ENCODE measurements around the gene AKT1.
"Not testable (repeated sequence)": the region's sequence is repeated elsewhere in the genome, so short reads cannot be mapped to it uniquely, and the experiment has no call there.

Gene AKT1

GRCh38 chr14:104816616-104816884, 21.0 kb upstream of the AKT1 start:
- Histone ChIP-seq H4K20me1 (ENCODE audit: insufficient read depth, low read length) (no peaks in the 10 kb centered on the region), H3F3A (ENCODE audit: insufficient read depth, low read length) (no peaks in the 10 kb centered on the region), H3K27ac (ENCODE audit: low read length) (no peak overlapping the region), H3K9ac (ENCODE audit: low read length) (peak overlapping the region; percentile 77), H3K27me3 (replicated peaks; ENCODE audit: insufficient read depth, low read length) (no peaks in the 10 kb centered on the region), H3K4me1 (ENCODE audit: low read length) (no peaks in the 10 kb centered on the region), H3K9me2 (replicated peaks; ENCODE audit: insufficient read depth, low read length) (no peaks in the 10 kb centered on the region), H3K4me3 (ENCODE audit: low read length) (peak overlapping the region; percentile 72), H3K36me3 (replicated peaks; ENCODE audit: insufficient read depth, low read length) (no peaks in the 10 kb centered on the region), H2AFZ (ENCODE audit: low read length) (peak overlapping the region; percentile 80), H3K9me3 (replicated peaks; ENCODE audit: insufficient read depth, low read length) (no peaks in the 10 kb centered on the region), H3K4me2 (ENCODE audit: low read depth, low read length) (peak overlapping the region; percentile 82), H3K79me2 (ENCODE audit: low read length) (no peaks in the 10 kb centered on the region)
- no peak for TF ChIP-seq EZH2 (optimal IDR thresholded peaks at IDR 0.05; ENCODE audit: low read depth, low read length)
- TF ChIP-seq CTCF (IDR thresholded peaks at IDR 0.05; ENCODE audit: low read length), result no peak
- no peak for TF ChIP-seq EZH2phosphoT487 (IDR thresholded peaks at IDR 0.05; ENCODE audit: low read length)
- DNase-seq, result no peak

GRCh38 chr14:104814701-104815100, 19.2 kb upstream of the AKT1 start:
- not testable (repeated sequence) for H3K9ac ChIP-seq (ENCODE audit: low read length); H3K4me1 ChIP-seq (ENCODE audit: low read length); H3K36me3 ChIP-seq (replicated peaks; ENCODE audit: insufficient read depth, low read length); H3K79me2 ChIP-seq (ENCODE audit: low read length); H3K4me2 ChIP-seq (ENCODE audit: low read depth, low read length); H3K9me2 ChIP-seq (replicated peaks; ENCODE audit: insufficient read depth, low read length); H3K4me3 ChIP-seq (ENCODE audit: low read length); H4K20me1 ChIP-seq (ENCODE audit: insufficient read depth, low read length); DNase-seq; H3K27ac ChIP-seq (ENCODE audit: low read length); H3K9me3 ChIP-seq (replicated peaks; ENCODE audit: insufficient read depth, low read length); H2AFZ ChIP-seq (ENCODE audit: low read length); H3K27me3 ChIP-seq (replicated peaks; ENCODE audit: insufficient read depth, low read length); H3F3A ChIP-seq (ENCODE audit: insufficient read depth, low read length)

GRCh38 chr14:104813286-104813685, 17.7 kb upstream of the AKT1 start:
- no peak overlapping the region for H2AFZ ChIP-seq (ENCODE audit: low read length)
- no peak overlapping the region for H3K4me3 ChIP-seq (ENCODE audit: low read length)
- H3K27ac ChIP-seq (ENCODE audit: low read length), result no peak overlapping the region
- H3K79me2 ChIP-seq (ENCODE audit: low read length), result no peaks in the 10 kb centered on the region
- no peaks in the 10 kb centered on the region for H3K27me3 ChIP-seq (replicated peaks; ENCODE audit: insufficient read depth, low read length)
- no peaks in the 10 kb centered on the region for H3F3A ChIP-seq (ENCODE audit: insufficient read depth, low read length)
- H3K4me1 ChIP-seq (ENCODE audit: low read length), result no peaks in the 10 kb centered on the region
- TF ChIP-seq CTCF (IDR thresholded peaks at IDR 0.05; ENCODE audit: low read length), result no peak
- no peak for TF ChIP-seq EZH2phosphoT487 (IDR thresholded peaks at IDR 0.05; ENCODE audit: low read length)
- TF ChIP-seq EZH2 (optimal IDR thresholded peaks at IDR 0.05; ENCODE audit: low read depth, low read length), result no peak
- H4K20me1 ChIP-seq (ENCODE audit: insufficient read depth, low read length), result no peaks in the 10 kb centered on the region
- H3K9me2 ChIP-seq (replicated peaks; ENCODE audit: insufficient read depth, low read length), result no peaks in the 10 kb centered on the region
- DNase-seq, result no peak
- H3K4me2 ChIP-seq (ENCODE audit: low read depth, low read length), result no peak overlapping the region
- H3K9me3 ChIP-seq (replicated peaks; ENCODE audit: insufficient read depth, low read length), result no peaks in the 10 kb centered on the region
- H3K36me3 ChIP-seq (replicated peaks; ENCODE audit: insufficient read depth, low read length), result no peaks in the 10 kb centered on the region
- no peak overlapping the region for H3K9ac ChIP-seq (ENCODE audit: low read length)

- no peak overlapping the region for H3K9ac ChIP-seq (ENCODE audit: low read length)
Measured at GRCh38 chr14:104810316-104810715, 14.8 kb upstream of the AKT1 start.

More at GRCh38 chr14:104810316-104810715, 14.8 kb upstream of the AKT1 start:
- Histone ChIP-seq H3K27me3 (replicated peaks; ENCODE audit: insufficient read depth, low read length) (no peaks in the 10 kb centered on the region), H3K36me3 (replicated peaks; ENCODE audit: insufficient read depth, low read length) (no peaks in the 10 kb centered on the region), H4K20me1 (ENCODE audit: insufficient read depth, low read length) (no peaks in the 10 kb centered on the region), H3F3A (ENCODE audit: insufficient read depth, low read length) (no peaks in the 10 kb centered on the region), H3K27ac (ENCODE audit: low read length) (no peak overlapping the region), H3K79me2 (ENCODE audit: low read length) (no peaks in the 10 kb centered on the region), H3K4me2 (ENCODE audit: low read depth, low read length) (no peak overlapping the region), H3K9me3 (replicated peaks; ENCODE audit: insufficient read depth, low read length) (no peaks in the 10 kb centered on the region), H3K4me1 (ENCODE audit: low read length) (no peaks in the 10 kb centered on the region), H3K4me3 (ENCODE audit: low read length) (no peak overlapping the region), H3K9me2 (replicated peaks; ENCODE audit: insufficient read depth, low read length) (no peaks in the 10 kb centered on the region), H2AFZ (ENCODE audit: low read length) (no peak overlapping the region)
- no peak for DNase-seq
- no peak for TF ChIP-seq EZH2 (optimal IDR thresholded peaks at IDR 0.05; ENCODE audit: low read depth, low read length)
- TF ChIP-seq CTCF (IDR thresholded peaks at IDR 0.05; ENCODE audit: low read length), result no peak
- TF ChIP-seq EZH2phosphoT487 (IDR thresholded peaks at IDR 0.05; ENCODE audit: low read length), result no peak
